Measurements from ENCODE around the gene CMTM7. TPM values are rescaled to one million over a fixed set of nuclear protein-coding genes. Genes with fewer than 3 reads are reported as not detected.

The CMTM7 gene
- total RNA-seq, 1 donor from 2014 or later, result 95.5 TPM

- TF ChIP-seq CTCF (IDR thresholded peaks at IDR 0.05; ENCODE audit: partially characterized antibody, unreplicated experiment), result no peak
- peaks cover 12% of the 10 kb centered on the region for H3K4me1 Mint-ChIP-seq (ENCODE audit: low read depth, unreplicated experiment)
- no peak for DNase-seq
- no peak overlapping the region for H3K27ac Mint-ChIP-seq (ENCODE audit: unreplicated experiment)
- H3K9me3 Mint-ChIP-seq (ENCODE audit: unreplicated experiment), result peaks cover 2% of the 10 kb centered on the region
- peaks cover 8% of the 10 kb centered on the region for H3K27me3 Mint-ChIP-seq (ENCODE audit: unreplicated experiment)
- H3K36me3 Mint-ChIP-seq (ENCODE audit: unreplicated experiment), result no peaks in the 10 kb centered on the region
- H3K4me3 Mint-ChIP-seq (ENCODE audit: unreplicated experiment), result no peak overlapping the region
Measured at GRCh38 chr3:32474201-32474600, 82.5 kb downstream of the CMTM7 start.

- Mint-ChIP-seq H3K27me3 (ENCODE audit: unreplicated experiment) (no peaks in the 10 kb centered on the region), H3K4me1 (ENCODE audit: low read depth, unreplicated experiment) (peaks cover 8% of the 10 kb centered on the region), H3K9me3 (ENCODE audit: unreplicated experiment) (peaks cover 2% of the 10 kb centered on the region), H3K36me3 (ENCODE audit: unreplicated experiment) (no peaks in the 10 kb centered on the region), H3K27ac (ENCODE audit: unreplicated experiment) (no peak overlapping the region), H3K4me3 (ENCODE audit: unreplicated experiment) (no peak overlapping the region)
- DNase-seq, result no peak
- no peak for TF ChIP-seq CTCF (IDR thresholded peaks at IDR 0.05; ENCODE audit: partially characterized antibody, unreplicated experiment)
Measured at GRCh38 chr3:32480604-32481003, 89.0 kb downstream of the CMTM7 start.

- DNase-seq, result no peak
- TF ChIP-seq CTCF (IDR thresholded peaks at IDR 0.05; ENCODE audit: partially characterized antibody, unreplicated experiment), result no peak
- Mint-ChIP-seq H3K27ac (ENCODE audit: unreplicated experiment) (no peak overlapping the region), H3K4me3 (ENCODE audit: unreplicated experiment) (no peak overlapping the region), H3K4me1 (ENCODE audit: low read depth, unreplicated experiment) (peaks cover 4% of the 10 kb centered on the region), H3K27me3 (ENCODE audit: unreplicated experiment) (no peaks in the 10 kb centered on the region), H3K9me3 (ENCODE audit: unreplicated experiment) (peaks cover 2% of the 10 kb centered on the region), H3K36me3 (ENCODE audit: unreplicated experiment) (no peaks in the 10 kb centered on the region)
Measured at GRCh38 chr3:32481791-32482631, 90.4 kb downstream of the CMTM7 start.

GRCh38 chr3:32482693-32483092, 91.0 kb downstream of the CMTM7 start:
- DNase-seq, result no peak
- no peak for TF ChIP-seq CTCF (IDR thresholded peaks at IDR 0.05; ENCODE audit: partially characterized antibody, unreplicated experiment)
- Mint-ChIP-seq H3K36me3 (ENCODE audit: unreplicated experiment) (no peaks in the 10 kb centered on the region), H3K27ac (ENCODE audit: unreplicated experiment) (no peak overlapping the region), H3K4me1 (ENCODE audit: low read depth, unreplicated experiment) (peaks cover 3% of the 10 kb centered on the region), H3K4me3 (ENCODE audit: unreplicated experiment) (no peak overlapping the region), H3K27me3 (ENCODE audit: unreplicated experiment) (no peaks in the 10 kb centered on the region), H3K9me3 (ENCODE audit: unreplicated experiment) (peaks cover 2% of the 10 kb centered on the region)

GRCh38 chr3:32483772-32484171, 92.1 kb downstream of the CMTM7 start:
- Mint-ChIP-seq H3K4me1 (ENCODE audit: low read depth, unreplicated experiment) (peaks cover 3% of the 10 kb centered on the region), H3K4me3 (ENCODE audit: unreplicated experiment) (no peak overlapping the region), H3K9me3 (ENCODE audit: unreplicated experiment) (no peaks in the 10 kb centered on the region), H3K27ac (ENCODE audit: unreplicated experiment) (no peak overlapping the region), H3K36me3 (ENCODE audit: unreplicated experiment) (no peaks in the 10 kb centered on the region), H3K27me3 (ENCODE audit: unreplicated experiment) (no peaks in the 10 kb centered on the region)
- no peak for TF ChIP-seq CTCF (IDR thresholded peaks at IDR 0.05; ENCODE audit: partially characterized antibody, unreplicated experiment)
- no peak for DNase-seq
